Measurements from ENCODE around the gene BFSP1.
A peak's percentile ranks its signal among the peaks of the same experiment; 100 is the strongest.

Gene BFSP1

DNA sequence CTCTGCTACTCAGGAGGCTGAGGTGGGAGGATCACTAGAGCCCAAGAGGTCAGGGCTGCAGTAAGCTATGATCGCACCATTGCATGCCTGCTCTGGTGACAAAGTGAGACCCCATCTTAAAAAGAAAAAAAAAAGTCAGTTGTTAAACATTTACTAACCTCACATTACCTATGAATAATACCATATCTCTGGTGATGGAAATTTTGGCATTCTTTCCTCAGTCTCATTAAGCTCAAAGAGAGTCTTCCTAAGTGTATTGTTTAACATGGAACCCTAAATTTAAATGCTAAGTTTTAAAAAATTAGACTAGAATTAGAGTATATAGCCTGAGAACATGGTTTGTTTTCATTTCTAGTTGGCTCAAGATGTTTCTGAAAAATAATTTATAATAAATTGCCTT, 11.3 kb upstream of the BFSP1 start:
- DNase-seq (ENCODE audit: insufficient read length, low spot score), result no peak
- no peak for TF ChIP-seq POLR2A (IDR thresholded peaks at IDR 0.05; ENCODE audit: low read depth, low read length)
- FAIRE-seq, result no peak

GRCh38 chr20:17541996-17542395, 10.8 kb upstream of the BFSP1 start:
- FAIRE-seq, result no peak
- TF ChIP-seq POLR2A (IDR thresholded peaks at IDR 0.05; ENCODE audit: low read depth, low read length), result no peak
- DNase-seq (ENCODE audit: insufficient read length, low spot score), result no peak

DNA sequence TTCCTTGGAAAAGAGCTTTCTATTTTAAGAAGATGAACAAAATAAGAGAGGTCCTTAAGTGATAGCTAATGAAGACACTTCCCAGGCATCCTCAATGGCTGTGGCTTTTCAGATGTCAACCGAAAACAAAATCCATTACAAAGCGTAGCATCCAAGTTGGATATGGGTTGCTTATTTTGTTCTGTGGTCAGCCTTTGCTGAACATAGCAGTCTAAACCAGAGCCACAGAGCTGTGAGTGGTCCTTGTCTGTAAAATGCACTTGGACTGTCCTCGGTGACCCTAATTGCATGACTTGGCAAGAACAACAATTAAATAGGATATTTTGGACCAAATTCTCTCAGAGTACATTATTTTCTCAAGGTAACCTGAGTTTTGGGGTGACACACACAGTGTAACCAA, 10.4 kb upstream of the BFSP1 start:
- DNase-seq (ENCODE audit: insufficient read length, low spot score) (no peak), FAIRE-seq (no peak)
- TF ChIP-seq POLR2A (IDR thresholded peaks at IDR 0.05; ENCODE audit: low read depth, low read length), result no peak

DNA sequence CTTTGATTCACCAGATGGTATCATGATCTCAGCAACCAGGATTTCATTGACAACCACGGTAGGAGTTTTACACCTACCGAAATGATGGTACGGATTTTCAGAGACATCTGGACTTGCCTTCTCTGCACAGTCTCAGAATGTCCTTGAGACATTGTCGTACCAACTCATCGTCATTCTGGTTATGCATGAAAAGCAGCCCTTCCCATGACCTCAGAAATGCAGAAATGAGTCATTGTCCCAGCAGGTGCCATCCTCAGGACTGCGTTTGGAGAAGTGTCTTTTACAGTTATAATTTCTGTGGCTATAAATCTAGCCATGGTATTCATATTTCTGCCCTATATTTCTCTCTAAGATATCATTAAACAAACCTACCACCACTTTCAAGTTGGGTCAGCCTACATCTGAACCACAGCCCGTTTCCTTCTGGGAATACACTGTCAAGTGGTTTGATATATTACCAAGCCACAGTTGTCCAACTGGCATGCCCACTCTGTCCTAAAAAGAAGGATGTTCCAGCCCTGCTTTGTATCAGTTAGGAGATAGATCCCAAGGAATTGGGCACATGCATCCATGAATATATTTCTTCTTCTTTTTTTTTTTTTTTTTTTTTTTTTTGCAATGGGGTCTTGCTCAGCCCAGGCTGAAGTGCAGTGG, 7.5 kb upstream of the BFSP1 start:
- DNase-seq (ENCODE audit: insufficient read length, low spot score) (no peak), FAIRE-seq (no peak)

DNA sequence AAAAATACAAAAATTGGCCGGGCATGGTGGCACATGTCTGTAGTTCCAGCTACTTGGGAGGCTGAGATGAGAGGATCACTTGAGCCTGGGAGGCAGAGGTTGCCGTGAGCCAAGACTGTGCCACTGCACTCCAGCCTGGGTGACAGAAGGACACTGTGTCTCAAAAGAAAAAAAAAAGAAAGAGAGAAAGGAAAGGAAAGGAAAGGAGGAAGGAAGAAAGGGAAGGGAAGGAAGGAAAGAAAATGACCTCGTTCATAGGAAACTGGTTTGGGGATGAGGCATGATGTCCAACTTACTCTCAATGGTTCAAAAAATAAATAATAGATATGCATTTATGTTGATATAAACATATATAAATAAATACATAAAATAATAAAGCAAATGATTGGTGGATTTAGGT, 6.8 kb upstream of the BFSP1 start:
- no peak for TF ChIP-seq POLR2A (IDR thresholded peaks at IDR 0.05; ENCODE audit: low read depth, low read length)

More for the DNA sequence above, 7.5 kb upstream of the BFSP1 start:
- TF ChIP-seq POLR2A (IDR thresholded peaks at IDR 0.05; ENCODE audit: low read depth, low read length), result no peak

DNA sequence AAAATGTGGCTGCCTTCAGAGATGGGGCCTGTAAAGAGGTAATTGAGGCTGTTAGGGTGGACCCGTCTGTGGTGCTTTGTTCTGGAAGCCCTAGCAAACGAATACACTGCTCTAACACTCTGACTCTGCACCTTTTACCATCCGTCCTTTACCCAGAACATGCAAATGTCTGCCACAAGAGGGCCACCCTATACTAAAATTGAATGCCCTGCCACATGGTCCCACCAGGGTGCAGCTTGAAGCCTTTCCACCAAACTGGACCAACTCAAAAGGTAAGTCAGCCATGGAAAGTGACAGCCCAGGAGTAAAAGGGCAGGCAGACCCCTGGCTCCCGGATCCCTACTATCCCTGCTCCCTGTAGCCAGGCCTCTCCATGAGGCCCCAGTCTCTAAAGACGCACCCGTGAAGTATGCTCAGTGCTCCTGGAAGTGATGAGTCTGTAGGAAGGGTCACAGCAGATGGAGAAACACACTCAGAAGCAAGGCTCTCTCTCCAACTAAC, 5.8 kb upstream of the BFSP1 start:
- TF ChIP-seq POLR2A (IDR thresholded peaks at IDR 0.05; ENCODE audit: low read depth, low read length), result no peak
- DNase-seq (ENCODE audit: insufficient read length, low spot score), result no peak
- peak; percentile 87 for FAIRE-seq

More for the DNA sequence above, 6.8 kb upstream of the BFSP1 start:
- no peak for DNase-seq (ENCODE audit: insufficient read length, low spot score)
- FAIRE-seq, result no peak

- TF ChIP-seq POLR2A (IDR thresholded peaks at IDR 0.05; ENCODE audit: low read depth, low read length), result no peak
- no peak for DNase-seq (ENCODE audit: insufficient read length, low spot score)
- no peak for FAIRE-seq
Measured at GRCh38 chr20:17534077-17534476, 2.9 kb upstream of the BFSP1 start.

GRCh38 chr20:17533396-17533795, 2.2 kb upstream of the BFSP1 start:
- DNase-seq (ENCODE audit: insufficient read length, low spot score), result no peak
- FAIRE-seq, result peak; percentile 38
- no peak for TF ChIP-seq POLR2A (IDR thresholded peaks at IDR 0.05; ENCODE audit: low read depth, low read length)

- DNase-seq (ENCODE audit: insufficient read length, low spot score) (no peak), FAIRE-seq (no peak)
- TF ChIP-seq POLR2A (IDR thresholded peaks at IDR 0.05; ENCODE audit: low read depth, low read length), result no peak
Measured at GRCh38 chr20:17531665-17532025, 466 bp upstream of the BFSP1 start.

DNA sequence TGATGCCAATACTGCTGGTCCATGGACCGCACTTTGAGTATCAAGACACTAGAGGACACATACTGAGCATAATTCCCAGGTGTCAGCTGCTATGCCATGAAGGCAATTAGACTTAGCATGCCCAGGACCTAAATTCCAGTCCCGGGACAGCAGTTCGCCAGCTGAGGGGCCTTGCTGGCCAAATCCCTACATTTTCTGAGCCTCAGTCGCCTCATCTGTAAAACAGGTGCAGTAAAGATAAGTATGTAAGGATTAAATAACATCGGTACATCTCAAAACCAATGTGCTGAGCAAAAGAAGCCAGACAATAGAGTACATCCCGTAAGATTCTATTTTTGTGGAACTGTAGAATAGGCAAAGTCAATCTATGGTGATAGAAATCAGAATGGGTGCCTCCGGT, 1.0 kb downstream of the BFSP1 start:
- no peak for DNase-seq (ENCODE audit: insufficient read length, low spot score)
- TF ChIP-seq POLR2A (IDR thresholded peaks at IDR 0.05; ENCODE audit: low read depth, low read length), result no peak
- no peak for FAIRE-seq

DNA sequence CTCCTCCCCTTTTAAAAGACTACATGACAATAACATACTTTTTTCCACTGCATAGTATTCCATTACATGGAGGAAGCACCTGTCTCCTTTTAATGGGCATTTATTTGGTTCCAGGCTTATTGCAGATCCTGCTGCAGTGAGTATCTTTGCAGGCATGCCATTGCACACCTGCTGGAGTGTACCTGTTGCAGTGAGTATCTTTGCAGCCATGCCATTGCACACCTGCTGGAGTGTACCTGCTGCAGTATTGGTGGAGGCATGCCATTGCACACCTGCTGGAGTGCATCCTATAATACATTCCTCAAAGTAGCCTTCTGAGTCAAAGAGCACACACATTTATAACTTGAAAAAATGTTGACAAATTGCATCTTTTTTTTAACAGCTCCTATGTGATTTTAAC, 1.6 kb downstream of the BFSP1 start:
- DNase-seq (ENCODE audit: insufficient read length, low spot score) (no peak), FAIRE-seq (no peak)

GRCh38 chr20:17525650-17526049, 5.5 kb downstream of the BFSP1 start:
- no peak for TF ChIP-seq POLR2A (IDR thresholded peaks at IDR 0.05; ENCODE audit: low read depth, low read length)
- no peak for DNase-seq (ENCODE audit: insufficient read length, low spot score)
- no peak for FAIRE-seq

More for the DNA sequence above, 1.6 kb downstream of the BFSP1 start:
- no peak for TF ChIP-seq POLR2A (IDR thresholded peaks at IDR 0.05; ENCODE audit: low read depth, low read length)

DNA sequence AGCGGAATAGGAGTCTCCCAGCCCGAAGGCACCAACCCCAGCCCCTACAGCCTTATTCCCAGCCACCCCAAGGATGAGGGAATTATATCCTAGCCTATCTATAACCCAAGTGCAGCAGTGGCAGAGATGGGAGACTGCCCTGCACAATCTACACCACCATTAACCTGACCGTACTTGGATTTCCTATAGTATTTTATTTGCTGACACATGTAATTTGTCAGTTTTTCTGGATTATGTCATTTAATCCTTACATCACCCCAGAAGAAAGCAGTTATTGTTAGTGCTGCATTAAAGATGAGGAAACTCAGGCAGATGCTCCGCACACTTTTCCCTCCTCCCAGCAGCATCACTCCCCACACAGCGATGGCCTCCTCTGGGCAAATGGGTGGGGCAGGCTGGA, 6.0 kb downstream of the BFSP1 start:
- no peak for FAIRE-seq
- no peak for DNase-seq (ENCODE audit: insufficient read length, low spot score)
- no peak for TF ChIP-seq POLR2A (IDR thresholded peaks at IDR 0.05; ENCODE audit: low read depth, low read length)

DNA sequence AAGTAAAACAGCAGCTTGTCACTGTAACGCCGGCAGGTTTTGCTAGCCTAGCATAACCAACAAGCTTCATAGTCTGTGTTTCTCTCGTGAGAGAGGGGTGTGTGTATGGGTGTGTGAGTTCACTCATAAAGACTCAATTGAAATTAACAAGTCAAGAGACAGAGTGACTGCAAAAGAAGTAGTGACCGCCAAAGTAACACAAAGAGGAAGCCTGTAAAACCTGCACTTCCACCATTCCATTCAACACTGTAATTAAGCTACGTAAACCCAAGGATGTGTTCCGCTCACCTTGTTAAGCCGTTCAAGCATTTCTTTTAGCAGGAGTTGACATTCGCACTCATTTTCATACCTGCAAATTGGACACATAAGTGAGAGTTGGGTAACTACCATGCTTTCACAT, 6.6 kb downstream of the BFSP1 start:
- FAIRE-seq (no peak), DNase-seq (ENCODE audit: insufficient read length, low spot score) (no peak)
- no peak for TF ChIP-seq POLR2A (IDR thresholded peaks at IDR 0.05; ENCODE audit: low read depth, low read length)

DNA sequence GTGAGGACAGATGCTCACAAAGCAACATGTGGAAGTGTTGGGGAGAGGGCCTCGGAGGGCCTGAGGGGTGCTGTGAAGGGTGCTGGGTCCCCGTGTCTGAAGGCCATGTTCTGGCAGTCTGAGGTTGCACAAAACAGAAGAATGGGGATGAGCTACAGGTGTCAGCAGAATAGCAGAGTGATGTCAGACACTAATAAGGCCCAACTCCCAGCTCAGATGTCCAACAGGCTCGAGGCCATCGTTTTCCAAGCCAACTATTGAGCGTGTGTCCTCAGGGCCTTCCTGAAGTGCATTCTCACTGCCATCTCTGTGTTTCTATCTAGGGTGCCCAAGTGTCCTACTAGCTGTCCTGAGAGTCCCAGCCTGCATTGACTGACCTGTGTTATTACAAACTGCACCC, 7.9 kb downstream of the BFSP1 start:
- DNase-seq (ENCODE audit: insufficient read length, low spot score) (no peak), FAIRE-seq (no peak)
- TF ChIP-seq POLR2A (IDR thresholded peaks at IDR 0.05; ENCODE audit: low read depth, low read length), result no peak

DNA sequence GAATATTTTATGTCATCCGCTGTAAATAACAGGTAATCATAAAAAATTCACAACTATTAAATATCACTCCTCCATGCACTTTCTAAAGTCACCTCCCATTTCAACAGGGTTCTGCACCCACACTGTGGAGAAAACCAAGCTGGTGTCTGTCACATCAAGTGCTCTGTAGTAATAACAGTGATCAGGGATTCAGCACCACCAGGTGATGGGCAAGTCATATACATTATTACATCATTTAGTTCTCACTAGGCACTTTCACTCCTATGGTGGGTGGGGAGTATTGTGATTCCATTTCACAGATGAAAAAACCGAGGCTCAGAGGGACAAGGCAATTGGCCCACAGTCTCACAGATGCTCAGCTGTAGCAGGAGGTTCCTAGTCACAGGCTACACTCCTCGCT, 8.7 kb downstream of the BFSP1 start:
- no peak for FAIRE-seq
- TF ChIP-seq POLR2A (IDR thresholded peaks at IDR 0.05; ENCODE audit: low read depth, low read length), result no peak
- no peak for DNase-seq (ENCODE audit: insufficient read length, low spot score)
